Inflammatory macrophage treated with lipopolysaccharide for 1 hour (primary cell): Measurements from ENCODE around the gene TBRG1.
"Not testable (repeated sequence)": the region's sequence is repeated elsewhere in the genome, so short reads cannot be mapped to it uniquely, and the experiment has no call there.

Experiments
- DNase-seq, 2 donors: peaks; one replicate each; pipeline ENCODE4 v3.0.0-alpha.2; 2020 to 2022

The TBRG1 gene, protein sequence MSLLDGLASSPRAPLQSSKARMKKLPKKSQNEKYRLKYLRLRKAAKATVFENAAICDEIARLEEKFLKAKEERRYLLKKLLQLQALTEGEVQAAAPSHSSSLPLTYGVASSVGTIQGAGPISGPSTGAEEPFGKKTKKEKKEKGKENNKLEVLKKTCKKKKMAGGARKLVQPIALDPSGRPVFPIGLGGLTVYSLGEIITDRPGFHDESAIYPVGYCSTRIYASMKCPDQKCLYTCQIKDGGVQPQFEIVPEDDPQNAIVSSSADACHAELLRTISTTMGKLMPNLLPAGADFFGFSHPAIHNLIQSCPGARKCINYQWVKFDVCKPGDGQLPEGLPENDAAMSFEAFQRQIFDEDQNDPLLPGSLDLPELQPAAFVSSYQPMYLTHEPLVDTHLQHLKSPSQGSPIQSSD

DNA sequence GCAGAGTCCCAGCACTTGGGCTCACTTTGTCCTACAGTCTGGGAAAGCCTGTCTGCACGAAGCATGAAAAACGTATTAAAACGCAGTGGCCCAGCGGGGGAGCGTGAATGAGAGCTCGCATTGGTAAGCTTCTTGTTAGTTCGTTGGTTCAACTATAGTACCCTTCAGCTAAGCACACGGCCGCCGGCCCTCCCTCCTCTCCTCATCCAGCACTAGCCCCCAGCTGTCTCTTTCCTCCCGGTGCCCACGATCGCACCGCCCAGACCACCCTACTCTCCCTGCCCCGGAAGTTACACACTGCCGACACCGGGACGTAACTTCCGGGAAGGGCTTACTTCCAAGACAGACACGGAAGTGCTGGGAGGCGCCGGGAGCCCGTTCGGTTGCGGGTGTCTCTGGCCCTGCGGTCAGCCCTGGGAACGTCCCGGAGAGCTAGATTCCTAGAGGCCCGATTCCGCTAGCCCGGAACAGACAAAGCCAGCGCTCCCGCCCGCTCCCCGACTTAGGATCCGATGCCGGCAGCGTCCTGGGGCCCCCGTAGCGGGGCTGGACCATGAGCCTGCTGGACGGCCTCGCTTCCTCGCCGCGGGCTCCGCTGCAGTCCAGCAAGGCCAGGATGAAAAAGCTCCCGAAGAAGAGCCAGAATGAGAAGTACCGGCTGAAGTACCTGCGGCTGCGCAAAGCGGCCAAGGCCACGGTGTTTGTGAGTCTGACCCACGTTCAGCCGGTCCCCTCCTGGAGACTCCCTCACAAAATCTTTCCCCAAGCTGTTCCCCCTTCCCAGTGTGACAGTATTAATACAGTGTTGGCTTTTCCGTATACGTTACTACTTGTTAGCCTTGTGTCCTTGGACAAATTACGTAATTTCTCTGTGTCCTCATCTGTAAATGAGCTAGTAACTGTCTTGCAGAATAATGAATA lies at the start of gene TBRG1:
TSS of gene TBRG1 (plus strand) at position 334 of the 921 bp plus-strand sequence. CDS start at position 554, 220 bp downstream.
- peak; percentile 87 to 88 for DNase-seq

DNA sequence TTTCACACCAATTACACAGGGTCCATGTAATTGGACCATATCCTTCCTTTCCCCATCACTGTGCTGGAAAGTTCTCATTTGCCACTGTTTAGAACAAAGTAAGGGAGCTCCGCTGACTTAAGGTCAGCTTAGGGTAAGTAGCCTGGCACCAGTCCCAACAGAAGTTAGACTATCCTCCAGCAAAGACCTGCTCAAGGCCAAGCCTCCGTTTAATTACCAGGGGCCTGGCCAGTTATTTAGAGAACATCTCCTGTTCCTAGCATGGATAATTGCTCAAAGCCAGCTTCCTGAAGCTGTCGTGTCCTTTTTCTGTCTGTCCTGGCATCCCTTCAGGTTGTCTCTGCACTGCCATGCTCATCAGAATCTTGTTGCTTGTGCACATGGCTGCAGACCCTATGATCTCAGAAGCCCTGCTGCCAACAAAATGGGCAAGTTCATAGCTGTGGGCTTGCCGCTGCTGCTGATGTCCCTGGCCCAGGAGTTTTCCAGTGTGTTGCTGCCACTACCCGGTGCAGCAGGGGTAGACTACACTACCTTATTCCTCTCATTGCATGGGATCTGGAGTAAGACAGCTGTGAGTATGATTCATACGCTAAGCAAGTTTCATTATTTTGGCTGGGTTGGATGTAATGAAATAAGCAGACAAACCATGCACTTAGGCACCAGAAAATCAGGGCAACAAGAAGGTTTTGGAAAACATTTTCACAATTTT lies 44.8 kb upstream of the TBRG1 start:
- no peak for DNase-seq

DNA sequence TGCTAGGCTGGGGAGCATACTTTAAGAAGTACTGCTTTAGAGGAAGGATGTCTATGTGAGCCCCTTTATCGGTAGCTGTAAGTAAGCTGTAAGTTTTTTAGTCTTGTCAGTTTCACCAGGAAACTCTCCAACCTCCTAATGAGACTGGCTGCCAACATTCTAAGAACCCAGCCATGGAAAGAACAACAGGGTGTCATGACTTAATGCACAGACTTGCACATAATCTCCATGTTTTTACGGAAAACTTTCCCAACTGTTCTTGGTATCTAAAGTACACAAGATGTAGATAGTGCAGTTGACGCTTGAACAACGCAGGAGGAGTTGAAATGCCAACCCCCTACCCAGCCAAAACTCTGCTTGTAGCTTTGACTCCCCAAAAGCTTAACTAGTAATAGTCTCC lies 43.9 kb upstream of the TBRG1 start:
- DNase-seq = no peak

DNA sequence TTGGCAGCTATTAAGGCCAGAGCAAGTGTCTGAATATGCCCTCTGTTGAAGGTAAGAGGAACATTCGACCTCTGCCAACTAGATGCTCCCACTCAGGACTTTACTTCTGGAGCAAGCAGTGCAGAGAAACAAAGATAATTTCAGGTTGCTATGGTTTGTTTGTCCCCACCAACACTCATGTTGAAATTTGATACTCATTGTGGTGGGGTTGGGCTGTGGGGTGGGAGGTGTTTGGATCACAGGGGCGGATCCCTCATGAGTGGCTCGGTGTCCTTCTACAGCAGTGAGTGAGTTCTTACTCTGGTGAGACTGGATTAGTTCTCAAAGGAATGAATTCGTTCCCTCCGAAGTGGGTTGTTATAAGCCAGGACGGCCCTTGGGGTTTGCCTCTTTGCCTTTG lies 40.8 kb upstream of the TBRG1 start:
- DNase-seq = no peak

DNA sequence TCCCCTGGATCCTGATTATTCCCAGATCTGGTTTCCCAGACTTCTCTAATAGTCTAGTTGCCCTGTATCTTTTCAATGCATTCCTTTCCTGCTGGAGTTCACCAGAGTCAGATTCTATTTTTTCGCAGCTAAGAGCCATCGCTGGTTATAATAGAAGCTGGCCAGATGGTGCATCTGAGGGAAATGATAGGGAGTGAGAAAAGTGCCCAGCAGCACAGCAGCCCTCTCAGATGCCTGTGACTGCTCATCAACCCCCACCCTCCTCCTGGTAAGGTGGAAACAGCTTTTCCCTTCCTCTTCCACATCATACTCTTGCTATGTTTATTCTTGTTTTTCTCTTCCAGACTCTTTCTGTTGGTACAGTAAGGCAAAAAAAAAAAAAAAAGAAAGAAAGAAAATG lies 40.1 kb upstream of the TBRG1 start:
- DNase-seq = no peak

DNA sequence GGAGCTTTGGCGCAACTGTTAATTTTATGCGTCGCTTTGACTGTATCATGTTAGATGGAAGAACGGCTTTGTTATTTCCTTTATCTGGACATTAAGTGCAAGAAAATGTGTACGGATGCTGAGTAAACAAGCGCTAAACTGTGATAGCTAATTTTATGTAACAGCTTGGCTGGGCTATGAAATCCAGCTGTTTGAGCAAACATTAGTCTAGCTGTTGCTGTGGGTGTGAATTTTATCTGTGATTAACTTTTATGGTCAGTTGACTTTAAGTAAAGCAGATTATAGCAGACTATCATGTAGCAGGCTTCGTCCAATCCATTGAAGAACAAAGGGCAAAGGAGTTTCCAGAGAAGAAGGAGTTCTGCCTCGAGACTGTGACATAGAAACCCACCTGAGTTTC lies 38.9 kb upstream of the TBRG1 start:
- DNase-seq = no peak

DNA sequence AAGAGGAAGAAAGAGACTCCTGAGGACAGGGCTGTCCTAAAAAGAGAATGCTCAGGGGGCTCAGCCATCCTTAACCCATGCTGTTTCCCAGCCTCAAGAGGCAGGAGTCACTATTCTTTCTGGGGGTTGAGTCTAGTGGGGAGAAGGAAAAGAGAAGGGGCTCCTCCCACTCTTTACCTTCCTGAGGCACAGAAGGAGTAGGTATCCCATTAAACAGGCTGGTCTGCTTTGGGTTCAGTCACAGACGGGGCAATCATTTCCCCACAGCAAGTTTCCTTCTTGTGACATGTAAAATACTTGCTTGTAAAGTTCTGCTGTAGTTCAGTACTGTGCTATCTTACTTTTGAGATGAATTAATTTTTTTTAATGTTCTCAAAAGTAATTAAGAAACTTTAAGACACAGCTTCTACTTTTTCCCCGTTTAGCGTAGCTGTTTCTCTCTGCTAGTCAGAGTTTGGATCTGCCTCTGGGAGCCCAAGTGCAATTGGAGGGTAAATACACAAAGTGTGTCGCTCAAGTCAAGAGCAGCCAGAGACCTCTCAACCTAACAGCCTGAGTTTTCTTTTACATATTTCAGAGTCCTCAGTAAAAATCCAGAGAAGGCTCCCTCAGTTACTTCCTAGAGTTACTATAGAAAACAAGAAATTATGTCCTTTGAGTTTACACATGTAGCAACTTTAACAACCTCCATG lies 37.8 kb upstream of the TBRG1 start:
- DNase-seq = no peak

DNA sequence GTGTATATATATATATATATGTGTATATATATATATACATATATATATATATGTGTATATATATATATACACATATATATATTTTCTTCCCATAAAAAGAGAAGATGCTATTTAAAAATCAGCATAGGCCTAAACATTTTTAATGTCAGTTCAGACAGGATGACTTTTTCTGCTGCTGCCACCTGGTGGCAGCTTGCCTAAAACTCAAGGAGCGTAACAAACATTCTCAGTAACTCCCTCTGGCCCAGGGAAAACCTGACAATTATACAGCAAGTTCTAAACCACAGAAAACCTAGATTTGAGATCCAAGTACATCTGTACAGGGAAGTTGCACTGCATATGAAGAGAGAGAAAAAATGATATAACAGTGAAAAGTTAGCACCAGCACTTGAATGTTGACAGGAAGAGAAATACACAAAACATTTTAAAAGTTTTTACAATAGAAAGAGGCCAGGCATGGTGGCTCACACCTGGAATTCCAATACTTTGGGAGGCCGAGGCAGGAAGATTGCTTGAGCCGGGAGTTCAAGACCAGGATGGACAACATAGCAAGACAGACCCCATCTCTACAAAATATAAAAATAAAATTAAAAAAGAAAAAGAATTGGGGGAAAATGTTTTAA lies 36.3 kb upstream of the TBRG1 start:
- DNase-seq = peak; percentile 28 to 81

DNA sequence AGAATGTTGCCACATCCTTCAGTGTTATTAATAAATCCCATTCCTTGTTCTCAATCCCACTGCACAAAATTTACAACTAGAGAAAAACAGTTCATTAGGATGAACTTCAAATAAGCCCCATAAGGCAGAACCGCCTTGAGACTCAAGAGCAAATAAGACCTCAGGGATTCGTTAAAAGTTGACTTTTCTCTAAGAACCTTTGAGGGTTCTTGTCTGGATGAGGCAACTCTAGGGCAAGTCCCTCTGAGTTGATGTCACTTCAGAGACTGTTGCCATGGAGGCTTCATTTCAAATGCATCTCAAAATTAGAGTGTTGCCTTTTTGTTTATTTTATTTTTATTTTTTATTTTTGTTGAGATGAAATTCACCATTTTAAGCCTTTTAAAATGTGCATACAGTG lies 31.2 kb upstream of the TBRG1 start:
- DNase-seq = no peak

DNA sequence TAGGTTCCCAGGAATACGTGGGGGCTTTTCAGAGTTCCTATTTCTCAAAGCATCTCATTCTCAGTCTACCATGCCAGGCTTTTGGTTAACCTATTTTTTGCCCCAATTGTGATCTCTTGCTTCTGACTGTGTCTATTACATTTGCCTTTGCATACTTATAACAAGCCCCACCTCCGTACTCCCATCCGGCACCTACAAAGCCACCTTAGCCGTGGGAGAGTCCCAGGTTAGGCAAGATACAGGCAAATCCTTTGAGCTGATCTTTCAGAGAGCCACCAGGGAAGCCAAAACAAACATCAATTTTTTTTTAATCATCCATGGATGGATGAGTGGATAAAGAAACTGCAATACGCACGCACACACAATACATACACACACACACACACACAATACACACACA lies 30.0 kb upstream of the TBRG1 start:
- no peak for DNase-seq

DNA sequence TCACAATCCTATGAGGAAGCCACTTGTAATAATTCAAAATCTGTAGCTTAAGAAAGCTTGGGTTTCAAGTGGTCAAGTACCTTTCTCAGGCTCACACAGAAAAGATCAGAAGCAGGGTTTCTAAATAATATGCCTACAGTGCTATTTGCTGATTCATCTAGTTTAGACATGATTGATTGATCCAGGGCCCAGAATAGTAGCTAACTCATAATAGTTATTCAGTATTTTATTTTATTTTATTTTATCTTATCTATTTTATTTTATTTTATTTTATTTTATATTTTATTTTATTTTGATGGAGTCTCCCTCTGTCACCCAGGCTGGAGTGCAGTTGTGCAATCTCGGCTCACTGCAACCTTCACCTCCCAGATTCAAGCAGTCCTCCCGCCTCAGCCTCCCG lies 27.4 kb upstream of the TBRG1 start:
- DNase-seq = no peak

DNA sequence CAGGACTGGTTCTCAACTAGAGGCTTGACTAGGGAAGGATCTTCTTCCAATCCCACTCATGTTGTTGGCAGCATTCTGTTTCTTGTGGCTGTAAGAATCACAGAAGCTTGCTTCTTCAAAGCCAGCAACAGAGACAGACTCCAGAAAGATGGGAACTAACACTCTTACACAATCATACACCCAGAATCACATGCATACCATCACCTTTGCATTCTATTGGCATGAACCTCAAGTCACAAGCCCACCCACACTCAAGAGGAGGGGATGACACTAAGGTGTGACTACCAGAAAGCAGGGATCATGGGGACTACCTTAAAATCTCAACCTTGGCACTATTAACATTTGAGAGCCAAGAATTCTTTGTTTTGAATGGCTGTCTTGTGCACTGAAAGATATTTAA lies 25.0 kb upstream of the TBRG1 start:
- peak in 1 of 2 donors; percentile 40 for DNase-seq

DNA sequence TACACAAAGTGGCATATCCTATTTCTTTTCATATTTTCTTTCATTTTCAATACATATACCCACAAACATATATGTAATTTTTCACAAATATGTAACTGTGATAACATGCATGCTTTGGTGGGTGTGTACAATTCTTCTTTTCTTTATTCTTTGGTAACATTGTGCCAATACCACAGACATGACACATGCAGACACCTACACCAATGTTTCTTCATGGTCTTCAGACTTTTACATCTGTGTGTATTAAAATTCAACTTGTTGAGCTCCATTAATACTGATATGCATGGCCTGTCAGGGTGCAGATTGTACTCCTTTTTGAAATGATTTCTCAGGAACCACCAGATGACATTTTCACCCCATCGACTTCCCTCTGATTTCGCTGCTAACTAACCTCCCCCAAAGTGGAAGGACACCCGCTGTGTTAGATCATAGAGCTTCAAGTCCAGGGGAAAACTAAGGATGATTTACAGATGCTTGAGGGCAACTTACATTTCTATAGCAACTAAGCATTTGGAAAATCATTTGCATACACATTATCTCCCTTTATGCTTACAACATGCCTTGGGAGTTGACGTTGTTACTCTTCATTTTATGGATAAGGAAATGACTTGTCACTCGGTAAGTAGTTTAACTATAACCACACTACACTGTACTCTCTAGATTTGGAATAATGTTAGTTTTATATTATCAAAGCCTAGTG lies 21.9 kb upstream of the TBRG1 start:
- DNase-seq = no peak

DNA sequence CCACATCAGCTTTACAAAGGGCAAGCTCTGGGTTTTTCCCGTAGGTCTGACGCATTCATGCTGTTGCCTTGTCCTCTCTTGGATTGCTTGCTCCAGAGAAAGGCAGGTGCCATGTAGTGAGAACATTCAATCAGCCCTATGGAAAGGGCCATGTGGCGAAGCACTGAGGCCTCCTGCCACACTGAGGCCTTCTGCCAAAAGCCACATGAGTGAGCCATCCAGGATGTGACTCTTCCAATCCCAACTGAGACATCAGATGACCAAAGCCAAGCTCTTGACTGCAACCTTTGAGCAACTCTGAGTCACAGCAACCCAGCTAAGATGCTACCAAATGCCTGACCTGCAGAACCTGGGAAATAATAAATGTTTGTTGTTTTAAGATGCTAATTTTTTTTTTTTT lies 20.5 kb upstream of the TBRG1 start:
- DNase-seq = no peak

DNA sequence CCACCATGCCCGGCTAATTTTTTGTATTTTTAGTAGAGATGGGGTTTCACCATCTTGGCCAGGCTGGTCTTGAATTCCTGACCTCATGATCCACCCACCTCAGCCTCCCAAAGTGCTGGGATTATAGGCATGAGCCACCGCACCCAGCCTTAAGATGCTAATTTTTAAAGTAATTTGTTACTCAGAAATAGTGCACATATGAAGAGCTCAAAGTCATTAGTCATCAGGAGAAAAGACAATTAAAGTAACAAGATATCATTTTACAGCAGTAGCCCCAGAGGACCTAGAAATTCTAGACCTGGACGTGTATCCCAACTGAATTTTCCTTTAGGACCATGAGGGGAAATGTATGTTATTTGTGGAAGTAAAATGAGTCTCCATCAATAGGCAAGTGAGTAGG lies 19.9 kb upstream of the TBRG1 start:
- DNase-seq = not testable (repeated sequence)

DNA sequence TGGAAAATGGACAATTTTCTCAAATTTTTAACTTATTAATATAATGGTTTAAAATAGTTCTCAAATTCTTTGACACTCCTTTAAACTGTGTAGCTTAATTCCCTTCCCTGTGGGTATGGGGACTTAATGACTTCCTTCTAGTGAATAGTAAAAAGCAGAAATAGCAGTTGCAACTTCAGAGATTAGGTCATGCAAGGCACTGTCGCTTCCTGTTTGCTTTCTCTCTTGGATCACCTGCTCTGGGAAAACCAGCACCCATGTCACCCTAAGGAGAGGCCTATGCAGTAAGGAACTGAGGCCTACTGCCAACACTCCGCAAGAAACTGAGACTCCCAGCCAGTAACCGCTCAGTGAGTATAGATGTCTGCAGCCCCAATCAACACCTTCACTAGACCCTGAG lies 16.9 kb upstream of the TBRG1 start:
- peak; percentile 85 to 94 for DNase-seq

DNA sequence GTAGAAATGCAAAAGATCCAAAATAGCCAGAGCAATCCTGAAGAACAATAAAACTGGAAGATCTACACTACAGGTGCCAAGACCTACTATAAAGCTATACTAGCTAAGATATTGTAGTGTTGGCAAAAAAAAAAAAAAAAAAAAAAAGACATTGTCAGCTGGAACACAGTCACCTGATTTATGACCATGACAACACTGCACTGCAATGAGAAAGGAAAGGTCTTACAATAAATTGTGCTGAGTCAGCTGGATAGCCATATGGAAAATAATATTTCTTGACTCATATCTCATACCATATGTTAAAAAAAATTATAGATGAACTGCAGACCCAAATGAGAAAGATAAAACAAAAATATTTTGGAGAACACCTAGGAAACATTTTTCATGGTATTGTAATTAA lies 14.5 kb upstream of the TBRG1 start:
- DNase-seq = peak in 1 of 2 donors; percentile 21

DNA sequence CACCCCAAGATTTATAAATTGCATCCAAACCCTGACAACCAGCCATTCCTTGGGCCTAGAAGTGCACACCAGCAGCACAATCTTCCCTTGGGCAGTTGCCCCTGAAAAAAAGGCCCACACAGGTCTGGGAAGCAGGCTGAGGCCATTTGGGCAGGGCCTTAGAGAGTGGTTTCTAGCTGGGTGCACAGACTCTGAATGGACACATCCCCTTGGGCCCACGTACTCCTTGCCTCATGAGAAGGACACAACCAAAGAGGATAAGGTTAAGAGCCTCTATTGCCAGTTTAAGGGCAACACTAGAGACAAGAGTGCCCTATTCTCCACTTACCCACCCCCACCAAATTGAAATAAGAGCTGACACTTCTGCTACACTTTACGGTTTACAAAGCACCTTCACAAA lies 12.4 kb upstream of the TBRG1 start:
- DNase-seq = no peak

DNA sequence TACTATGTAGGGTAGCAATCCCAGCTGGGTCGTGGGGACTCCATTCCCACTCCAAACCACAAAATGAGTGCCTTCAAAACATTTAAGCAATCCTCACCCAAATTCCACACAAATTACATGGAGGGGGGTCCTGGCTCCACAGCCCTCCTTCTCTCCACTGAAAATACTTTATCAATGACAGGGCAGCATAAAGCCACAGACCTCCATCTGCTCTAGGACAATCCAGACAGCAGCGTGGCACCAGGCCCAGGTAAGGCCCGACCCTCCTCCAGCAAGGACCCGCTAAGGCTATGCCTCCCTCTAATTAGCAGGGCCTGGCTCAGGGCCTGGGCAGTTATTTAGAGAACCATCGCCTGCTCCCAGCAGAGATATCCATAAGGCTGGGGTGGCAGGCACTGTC lies 11.6 kb upstream of the TBRG1 start, which contains the start of gene PANX3:
TSS of gene PANX3 (plus strand) at position 365 of the 400 bp plus-strand sequence. CDS start 129 bp downstream, outside the sequence.
- DNase-seq = no peak

DNA sequence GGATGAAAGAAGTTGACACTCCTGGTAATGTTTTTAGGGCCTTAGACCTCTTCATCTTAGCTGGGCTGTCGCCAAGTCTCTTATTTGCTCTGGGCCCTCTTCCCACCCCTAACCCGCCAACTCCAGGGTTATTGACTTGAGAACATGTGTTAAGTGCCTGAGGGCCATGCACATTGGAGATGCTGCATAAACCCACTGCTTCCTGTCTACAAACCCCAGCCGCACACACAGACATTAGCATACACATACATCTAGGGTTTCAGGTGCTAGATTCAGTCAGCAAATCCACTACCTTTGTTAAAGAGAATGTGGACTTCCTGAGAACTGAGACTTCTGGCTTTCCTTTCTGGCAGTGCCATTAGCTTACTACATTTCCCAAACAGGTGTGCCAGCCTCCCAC lies 10.6 kb upstream of the TBRG1 start:
- no peak for DNase-seq

DNA sequence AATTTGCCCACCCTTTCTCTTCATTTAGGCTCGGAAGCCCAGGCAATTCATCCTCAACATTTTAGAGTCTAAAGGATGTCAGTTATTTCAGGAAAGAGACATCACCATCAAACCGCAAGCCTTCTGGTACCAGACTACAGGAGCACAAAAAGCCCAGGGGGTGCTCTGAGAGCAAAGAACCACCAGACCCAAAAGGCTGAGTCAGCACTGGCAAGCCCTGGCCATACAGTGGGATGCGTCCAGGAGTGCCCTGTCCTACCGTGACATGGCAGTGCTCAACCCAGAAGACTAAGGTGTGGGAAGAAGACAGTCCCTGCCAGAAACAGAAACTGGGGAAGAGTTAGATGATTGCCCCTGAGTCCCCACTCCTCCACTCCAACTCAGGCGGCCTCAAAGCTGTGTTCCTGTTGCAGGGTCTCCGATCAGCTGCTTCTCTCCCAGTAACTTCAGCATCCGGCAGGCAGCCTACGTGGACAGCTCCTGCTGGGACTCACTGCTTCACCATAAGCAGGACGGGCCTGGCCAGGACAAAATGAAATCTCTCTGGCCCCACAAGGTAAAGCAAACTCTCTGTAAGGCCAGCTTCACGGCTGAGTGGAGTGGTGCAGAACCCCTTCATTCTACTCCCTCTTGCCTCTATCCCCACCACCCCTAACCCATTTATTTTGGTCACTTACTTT lies 10.0 kb upstream of the TBRG1 start:
- no peak for DNase-seq
